ENCODE data around the gene CEP170.
"Not testable (repeated sequence)": the region's sequence is repeated elsewhere in the genome, so short reads cannot be mapped to it uniquely, and the experiment has no call there.

DNA sequence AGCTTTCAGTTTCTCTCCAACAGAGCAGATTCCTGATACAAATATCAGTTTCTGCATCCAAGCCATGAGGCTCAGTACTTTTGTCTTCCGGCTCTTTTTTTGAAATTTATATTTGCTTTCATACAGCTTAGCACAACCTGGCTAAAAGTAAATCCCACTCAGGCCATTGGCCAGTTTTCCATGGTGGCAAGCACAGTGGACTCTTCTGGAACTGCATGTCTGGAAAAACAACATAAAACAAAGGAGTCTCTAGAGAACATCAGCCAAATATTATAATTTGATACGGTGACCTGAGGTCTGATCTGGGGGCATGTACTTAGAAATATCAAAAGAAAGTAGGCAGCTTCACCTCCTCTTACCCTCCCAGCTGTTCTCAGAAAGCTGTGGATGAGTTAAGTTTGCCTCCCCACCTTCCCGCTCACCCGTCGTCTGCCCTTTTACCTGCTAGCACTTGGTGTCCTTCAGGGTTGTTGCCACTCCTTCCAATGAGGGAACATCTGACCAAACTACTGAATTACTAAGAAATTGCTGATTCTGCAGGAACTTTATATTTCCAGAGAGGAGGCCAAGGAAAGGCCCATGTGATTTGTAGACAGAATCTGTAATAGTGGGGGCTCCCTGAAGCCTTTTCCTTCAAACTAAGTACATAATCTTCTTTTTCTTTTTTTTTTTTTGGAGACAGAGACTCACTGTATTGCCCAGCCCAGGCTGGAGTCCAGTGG lies 136.3 kb downstream of the CEP170 start:
- TF ChIP-seq POLR2A (IDR thresholded peaks at IDR 0.05), result not testable (repeated sequence)
- TF ChIP-seq, protein P1, sequence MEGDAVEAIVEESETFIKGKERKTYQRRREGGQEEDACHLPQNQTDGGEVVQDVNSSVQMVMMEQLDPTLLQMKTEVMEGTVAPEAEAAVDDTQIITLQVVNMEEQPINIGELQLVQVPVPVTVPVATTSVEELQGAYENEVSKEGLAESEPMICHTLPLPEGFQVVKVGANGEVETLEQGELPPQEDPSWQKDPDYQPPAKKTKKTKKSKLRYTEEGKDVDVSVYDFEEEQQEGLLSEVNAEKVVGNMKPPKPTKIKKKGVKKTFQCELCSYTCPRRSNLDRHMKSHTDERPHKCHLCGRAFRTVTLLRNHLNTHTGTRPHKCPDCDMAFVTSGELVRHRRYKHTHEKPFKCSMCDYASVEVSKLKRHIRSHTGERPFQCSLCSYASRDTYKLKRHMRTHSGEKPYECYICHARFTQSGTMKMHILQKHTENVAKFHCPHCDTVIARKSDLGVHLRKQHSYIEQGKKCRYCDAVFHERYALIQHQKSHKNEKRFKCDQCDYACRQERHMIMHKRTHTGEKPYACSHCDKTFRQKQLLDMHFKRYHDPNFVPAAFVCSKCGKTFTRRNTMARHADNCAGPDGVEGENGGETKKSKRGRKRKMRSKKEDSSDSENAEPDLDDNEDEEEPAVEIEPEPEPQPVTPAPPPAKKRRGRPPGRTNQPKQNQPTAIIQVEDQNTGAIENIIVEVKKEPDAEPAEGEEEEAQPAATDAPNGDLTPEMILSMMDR (IDR thresholded peaks at IDR 0.05), result not testable (repeated sequence)
